NB4 (cell line): ENCODE results near the gene KCNG2.

ENCODE experiments used
- MYC ChIP-seq: IDR thresholded peaks from 2 replicates; pipeline ENCODE4 v1.6.1; 2011; ENCODE audit warnings: low read depth, low read length
- POLR2A ChIP-seq: IDR thresholded peaks from 2 replicates; pipeline ENCODE4 v1.6.1; 2011; ENCODE audit warnings: mild to moderate bottlenecking; ENCODE audit not compliant: insufficient read length; ENCODE audit errors: extremely low read depth
- TF ChIP-seq, protein P1 (sequence below): IDR thresholded peaks from one replicate; pipeline ENCODE4 v1.5.1; 2012; ENCODE audit warnings: low read depth, low read length
- TF ChIP-seq, protein P2 (sequence below): IDR thresholded peaks from 2 replicates; pipeline ENCODE4 v1.6.1; 2011; ENCODE audit warnings: low read depth, low read length

DNA sequence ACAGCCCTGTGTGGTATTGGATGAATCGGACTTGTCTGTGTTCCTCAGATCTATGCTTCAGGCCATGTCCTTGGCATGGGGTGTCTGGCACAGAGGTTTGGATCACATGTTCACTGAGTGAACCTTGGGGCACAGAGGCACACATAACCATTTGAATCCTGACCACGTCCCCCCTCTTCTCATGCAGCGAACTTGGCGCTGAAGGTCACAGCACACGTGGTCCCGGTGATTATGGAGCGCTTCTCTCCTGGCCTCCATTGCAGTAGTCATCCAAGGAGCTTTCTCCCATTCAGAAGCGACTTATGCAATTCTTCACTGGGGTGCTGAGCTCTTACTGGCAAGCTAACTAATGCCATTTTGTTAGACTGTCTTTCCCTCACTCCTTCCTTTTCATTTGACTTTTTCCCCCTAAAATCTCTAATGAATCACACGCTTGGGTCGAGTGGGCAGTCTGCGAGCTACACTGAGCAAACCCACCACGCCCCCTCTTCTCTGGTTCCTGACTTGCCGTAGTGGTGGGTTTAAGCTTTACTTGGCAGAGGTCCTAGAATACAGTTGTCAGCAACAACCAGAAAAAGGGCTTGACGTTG lies 59.4 kb downstream of the KCNG2 start:
- TF ChIP-seq, protein P1, sequence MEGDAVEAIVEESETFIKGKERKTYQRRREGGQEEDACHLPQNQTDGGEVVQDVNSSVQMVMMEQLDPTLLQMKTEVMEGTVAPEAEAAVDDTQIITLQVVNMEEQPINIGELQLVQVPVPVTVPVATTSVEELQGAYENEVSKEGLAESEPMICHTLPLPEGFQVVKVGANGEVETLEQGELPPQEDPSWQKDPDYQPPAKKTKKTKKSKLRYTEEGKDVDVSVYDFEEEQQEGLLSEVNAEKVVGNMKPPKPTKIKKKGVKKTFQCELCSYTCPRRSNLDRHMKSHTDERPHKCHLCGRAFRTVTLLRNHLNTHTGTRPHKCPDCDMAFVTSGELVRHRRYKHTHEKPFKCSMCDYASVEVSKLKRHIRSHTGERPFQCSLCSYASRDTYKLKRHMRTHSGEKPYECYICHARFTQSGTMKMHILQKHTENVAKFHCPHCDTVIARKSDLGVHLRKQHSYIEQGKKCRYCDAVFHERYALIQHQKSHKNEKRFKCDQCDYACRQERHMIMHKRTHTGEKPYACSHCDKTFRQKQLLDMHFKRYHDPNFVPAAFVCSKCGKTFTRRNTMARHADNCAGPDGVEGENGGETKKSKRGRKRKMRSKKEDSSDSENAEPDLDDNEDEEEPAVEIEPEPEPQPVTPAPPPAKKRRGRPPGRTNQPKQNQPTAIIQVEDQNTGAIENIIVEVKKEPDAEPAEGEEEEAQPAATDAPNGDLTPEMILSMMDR, result no peak
- TF ChIP-seq POLR2A (no peak), MYC (no peak)
- TF ChIP-seq, protein P2, sequence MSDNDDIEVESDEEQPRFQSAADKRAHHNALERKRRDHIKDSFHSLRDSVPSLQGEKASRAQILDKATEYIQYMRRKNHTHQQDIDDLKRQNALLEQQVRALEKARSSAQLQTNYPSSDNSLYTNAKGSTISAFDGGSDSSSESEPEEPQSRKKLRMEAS, result no peak
